GM12878 (cell line): ENCODE measurements around the gene FRMD5. TPM values are rescaled to one million over a fixed set of nuclear protein-coding genes. Genes with fewer than 3 reads are reported as not detected.

Experiments used
- ATAC-seq: fragments of 200-7000 bp; cut with Tn5 transposase; 3 replicates; pipeline ENCODE4 v1.9.1; 2020; ENCODE audit warnings: mild to moderate bottlenecking, moderate library complexity
- BruUV-seq: library from RNA; stranded (reverse); fragments of 400-500 nt; replicated peaks from 2 replicates; lab custom pipeline; 2021; lab: Mats Ljungman, UMichigan
- CTCF ChIA-PET: fragments of 300-600 bp; sonication (Branson Sonifier 250); formaldehyde crosslinking; extraction: SDS; loops from one replicate; lab custom pipeline; 2021; ENCODE audit warnings: inconsistent platforms; lab: Yijun Ruan, JAX
- POLR2A ChIA-PET: fragments of 350-600 bp; formaldehyde crosslinking; extraction: SDS; loops from one replicate; lab custom pipeline; 2021; ENCODE audit warnings: inconsistent platforms; lab: Charles Lee
- RAD21 ChIA-PET: fragments of 300-600 bp; sonication (Branson Sonifier 250); formaldehyde crosslinking; loops from one replicate; lab custom pipeline; 2023; ENCODE audit warnings: antibody characterized with exemption; ENCODE audit not compliant: unreplicated experiment; lab: Charles Lee
- SMC1A ChIA-PET: fragments of 300-600 bp; sonication (Branson Sonifier 250); formaldehyde crosslinking; loops from one replicate; lab custom pipeline; 2023; ENCODE audit not compliant: unreplicated experiment, uncharacterized antibody; lab: Charles Lee
- DNase-seq: peaks from one replicate; pipeline ENCODE4 v3.0.0-alpha.2; 2011; ENCODE audit warnings: low read depth, low spot score
- FAIRE-seq: peaks from 3 replicates; lab custom pipeline; 2011; peaks lifted over from hg19 to GRCh38; lab: Jason Lieb, UNC
- H2AFZ ChIP-seq: 2 replicates; pipeline ENCODE4 v1.6.0; 2011; ENCODE audit warnings: low read depth, low read length, control low read depth; ENCODE audit not compliant: control insufficient read depth
- H3K27ac ChIP-seq: 2 replicates; pipeline ENCODE4 v1.5.1; 2011; ENCODE audit warnings: control low read depth; ENCODE audit not compliant: control insufficient read depth, insufficient read depth
- H3K27me3 ChIP-seq, 2 experiments: replicated peaks in 1 of 2; 2 replicates each; pipeline versions ENCODE4 v1.6.0 to v1.6.1; 2011; ENCODE audit warnings: low read length in 1 of 2; ENCODE audit not compliant: control insufficient read depth in 2 of 2, insufficient read depth in 2 of 2
- H3K36me3 ChIP-seq, 2 experiments: 2 replicates each; pipeline ENCODE4 v1.5.1; 2011; ENCODE audit warnings: low read length in 1 of 2; ENCODE audit not compliant: control insufficient read depth in 2 of 2, insufficient read depth in 2 of 2
- H3K4me1 ChIP-seq: 2 replicates; pipeline ENCODE4 v1.6.1; 2011; ENCODE audit warnings: mild to moderate bottlenecking, low read length, moderate library complexity, mixed read lengths; ENCODE audit not compliant: control insufficient read depth, insufficient read depth
- H3K4me2 ChIP-seq: 2 replicates; pipeline ENCODE4 v1.6.0; 2011; ENCODE audit warnings: control low read depth; ENCODE audit not compliant: control insufficient read depth, insufficient read depth
- H3K4me3 ChIP-seq: fragments of 200-600 bp; sonication (generic); 2 replicates; pipeline ENCODE4 v1.5.1; 2016
- H3K79me2 ChIP-seq: 2 replicates; pipeline ENCODE4 v1.6.0; 2011; ENCODE audit warnings: low read length; ENCODE audit not compliant: control insufficient read depth, insufficient read depth
- H3K9ac ChIP-seq: 2 replicates; pipeline ENCODE4 v1.8.0; 2011; ENCODE audit warnings: low read length, control low read depth, mixed read lengths; ENCODE audit not compliant: control insufficient read depth, insufficient read depth
- H3K9me3 ChIP-seq: replicated peaks from 3 replicates; pipeline ENCODE4 v1.5.1; 2011; ENCODE audit warnings: mild to moderate bottlenecking, low read length; ENCODE audit not compliant: control insufficient read depth, insufficient read depth
- H4K20me1 ChIP-seq: 2 replicates; pipeline ENCODE4 v1.6.0; 2011; ENCODE audit not compliant: control insufficient read depth, insufficient read depth
- ATF7 ChIP-seq: fragments of 450-650 bp; IDR thresholded peaks from 2 replicates; pipeline ENCODE4 v1.6.1; 2016; ENCODE audit warnings: low read depth, mild to moderate bottlenecking
- BHLHE40 ChIP-seq, 2 experiments: fragments of 450-650 bp in 1 of 2; IDR thresholded peaks; 2 replicates each; pipeline ENCODE4 v1.6.1; 2011 to 2017; ENCODE audit warnings: low read depth in 2 of 2, borderline replicate concordance in 1 of 2, improper control_type of control experiment in 1 of 2, low read length in 1 of 2, mild to moderate bottlenecking in 1 of 2
- EZH2 ChIP-seq: IDR thresholded peaks from 2 replicates; pipeline ENCODE4 v1.6.1; 2012; ENCODE audit warnings: low read depth, mild to moderate bottlenecking, control low read depth, inconsistent platforms, low read length, borderline replicate concordance; ENCODE audit not compliant: control insufficient read depth
- FOXM1 ChIP-seq: IDR thresholded peaks from 2 replicates; pipeline ENCODE4 v1.6.1; 2012; ENCODE audit warnings: low read depth, mild to moderate bottlenecking, inconsistent platforms, low read length, moderate library complexity
- IRF4 ChIP-seq: IDR thresholded peaks from 2 replicates; pipeline ENCODE4 v1.6.1; 2011; ENCODE audit warnings: low read depth, low read length
- IRF5 ChIP-seq: fragments of 450-650 bp; IDR thresholded peaks from 2 replicates; pipeline ENCODE4 v1.6.1; 2017; ENCODE audit warnings: borderline replicate concordance
- JUNB ChIP-seq: IDR thresholded peaks from 2 replicates; pipeline ENCODE4 v1.6.1; 2016; ENCODE audit warnings: antibody characterized with exemption, mild to moderate bottlenecking
- MEF2B ChIP-seq: fragments of 450-650 bp; IDR thresholded peaks from 2 replicates; pipeline ENCODE4 v1.6.1; 2018; ENCODE audit warnings: mild to moderate bottlenecking, moderate library complexity; ENCODE audit not compliant: partially characterized antibody, poor library complexity, severe bottlenecking
- MXI1 ChIP-seq: fragments of 150-350 bp; IDR thresholded peaks from 2 replicates; pipeline ENCODE4 v1.6.1; 2011; ENCODE audit warnings: low read depth, mild to moderate bottlenecking, inconsistent platforms, low read length, improper control_type of control experiment
- POLR2A ChIP-seq: IDR thresholded peaks from 2 replicates; pipeline ENCODE4 v1.6.1; 2011; ENCODE audit warnings: low read depth, mild to moderate bottlenecking, low read length
- POLR2AphosphoS5 ChIP-seq: IDR thresholded peaks from 2 replicates; pipeline ENCODE4 v1.6.1; 2011; ENCODE audit warnings: mild to moderate bottlenecking, low read length, inconsistent platforms
- RBBP5 ChIP-seq: fragments of 200-600 bp; sonication (generic); conservative IDR thresholded peaks from 2 replicates; pipeline ENCODE4 v1.6.1; 2016
- SMAD5 ChIP-seq: IDR thresholded peaks from 2 replicates; pipeline ENCODE4 v1.6.1; 2016; ENCODE audit warnings: antibody characterized with exemption, low read depth
- STAT1 ChIP-seq: fragments of 450-650 bp; conservative IDR thresholded peaks from 2 replicates; pipeline ENCODE4 v1.6.1; 2014; ENCODE audit warnings: antibody characterized with exemption, mild to moderate bottlenecking
- SUZ12 ChIP-seq: fragments of 200-600 bp; sonication (generic); IDR thresholded peaks from one replicate; pipeline ENCODE4 v1.6.1; 2018; ENCODE audit warnings: antibody characterized with exemption, mild to moderate bottlenecking; ENCODE audit not compliant: unreplicated experiment
- TAF1 ChIP-seq: IDR thresholded peaks from 2 replicates; pipeline ENCODE4 v1.6.1; 2011; ENCODE audit warnings: mild to moderate bottlenecking, low read depth, low read length, borderline replicate concordance
- ZSCAN29 ChIP-seq: fragments of 450-650 bp; IDR thresholded peaks from 2 replicates; pipeline ENCODE4 v1.6.1; 2017; ENCODE audit warnings: mild to moderate bottlenecking, moderate library complexity
- WGBS: methylation state at CpG from one replicate; pipeline ENCODE4 v1.1.6; 2016; ENCODE audit warnings: low lambda C conversion rate; ENCODE audit not compliant: insufficient replicate concordance, insufficient coverage; ENCODE audit errors: missing lambda C conversion rate; 5-methylcytosine and 5-hydroxymethylcytosine counted together
- in situ Hi-C: fragments of 300-500 bp; cut with MboI; formaldehyde crosslinking; loops from 9 replicates; pipeline ENCODE4 v1.14.3; 2018; ENCODE audit warnings: mixed read lengths
- intact Hi-C: fragments of 100-400 bp; cut with micrococcal nuclease; formaldehyde crosslinking; loops from one replicate; pipeline ENCODE4 v1.14.2; 2022; ENCODE audit not compliant: unreplicated experiment
- polyA plus RNA-seq, 11 experiments: library from polyadenylated mRNA; depleted of rRNA in 4 of 11; unstranded in 6 of 11; stranded (reverse) in 5 of 11; fragments of >200 nt; fragmentation: Nextera tagmentation in 4 of 11; fragmentation: Illumina TruSeq in 1 of 11; extraction: Ambion mirVana in 4 of 11; extraction: Trizol in 1 of 11; gene quantifications; 1 replicate in 1 of 11; 2 replicates in 10 of 11; pipeline versions ENCODE4 v1.2.1 to v1.2.3, GENCODE V29; 2011 to 2016; ENCODE audit warnings: inconsistent platforms in 2 of 11, missing spikeins in 2 of 11, low read depth in 1 of 11
- total RNA-seq, 4 experiments: library from RNA; depleted of rRNA in 3 of 4; stranded (reverse); fragments of >200 nt in 3 of 4; fragmentation: Illumina TruSeq in 1 of 4; extraction: Trizol in 1 of 4; gene quantifications; 2 replicates each; pipeline versions ENCODE4 v1.2.1 to v1.2.3, GENCODE V29; 2013 to 2021
- TF ChIP-seq, protein P1 (sequence below): IDR thresholded peaks from 2 replicates; pipeline ENCODE4 v1.6.1; 2011; ENCODE audit warnings: borderline replicate concordance, low read depth, mild to moderate bottlenecking, moderate library complexity, low read length; ENCODE audit not compliant: insufficient read depth, poor library complexity, severe bottlenecking

Gene FRMD5
- total and polyA plus RNA-seq, 10 of the 15 experiments (the other 5 are each of a cell fraction or from before 2014, with no cell fraction given) = 0.26 to 6.4 (median 0.68) TPM; not detected in 1

- no peak for TF ChIP-seq TAF1
- TF ChIP-seq ZSCAN29 = no peak
- TF ChIP-seq SMAD5 = no peak
- TF ChIP-seq, all 136 proteins: peak for 0
Observed at GRCh38 chr15:43989938-43990337, 205.1 kb downstream of the FRMD5 start (continued).

DNA sequence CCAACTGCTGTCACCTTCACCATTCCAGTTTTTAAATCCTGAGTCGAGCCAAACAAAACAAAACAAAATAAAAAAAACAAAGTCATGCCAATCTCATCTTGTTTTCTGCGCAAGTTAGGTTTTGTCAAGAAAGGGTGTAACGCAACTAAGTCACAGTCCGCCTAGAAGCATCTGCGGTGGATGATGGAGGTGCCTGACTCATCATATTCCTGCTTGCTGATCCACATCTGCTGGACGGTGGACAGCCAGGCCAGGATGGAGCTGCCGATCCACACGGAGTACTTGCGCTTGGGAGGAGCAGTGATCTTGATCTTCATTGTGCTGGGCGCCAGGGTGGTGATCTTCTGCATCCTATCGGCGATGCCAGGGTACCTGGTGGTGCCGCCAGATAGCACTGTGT lies 206.2 kb downstream of the FRMD5 start:
- no peaks in the 10 kb centered on the region for H4K20me1 ChIP-seq
- ATAC-seq (no peak), DNase-seq (no peak), FAIRE-seq (no peak)
- 86% methylated on average over 13 of the region's 13 CpGs for WGBS
- peaks cover 5% of the 10 kb centered on the region; the same call in 1 of the 2 replicates for H3K4me1 ChIP-seq
- no peak overlapping the region for H3K9ac ChIP-seq
- POLR2A ChIA-PET = no interaction called here
- intact Hi-C loops (no loop called here), in situ Hi-C loops (loop anchor here (5.0 kb wide), 1 partner anchor 77 kb away; no protein-coding TSS in a partner anchor)
- SMC1A ChIA-PET = no interaction called here
- no peaks in the 10 kb centered on the region for H3K27me3 ChIP-seq
- H3K4me2 ChIP-seq = no peak overlapping the region
- H3K79me2 ChIP-seq = no peaks in the 10 kb centered on the region
- H3K36me3 ChIP-seq = no peaks in the 10 kb centered on the region
- RAD21 ChIA-PET = no interaction called here
- no peak overlapping the region for H3K27ac ChIP-seq
- H3K4me3 ChIP-seq = no peak overlapping the region
- CTCF ChIA-PET = no interaction called here
- H3K9me3 ChIP-seq = no peaks in the 10 kb centered on the region
- no TSS peak for BruUV-seq
- no peak overlapping the region for H2AFZ ChIP-seq
- TF ChIP-seq STAT1 (no peak), MEF2B (no peak), ATF7 (no peak), MXI1 (no peak), SUZ12 (no peak), ZSCAN29 (no peak), POLR2AphosphoS5 (no peak), EZH2 (no peak), IRF5 (no peak), POLR2A (no peak), BHLHE40 (IDR thresholded peaks at IDR 0.05; ENCODE audit: borderline replicate concordance in 1 of 2, low read depth in 2 of 2, low read length in 1 of 2) (no peak), FOXM1 (no peak), RBBP5 (no peak), IRF4 (no peak), JUNB (no peak)
- TF ChIP-seq, protein P1, sequence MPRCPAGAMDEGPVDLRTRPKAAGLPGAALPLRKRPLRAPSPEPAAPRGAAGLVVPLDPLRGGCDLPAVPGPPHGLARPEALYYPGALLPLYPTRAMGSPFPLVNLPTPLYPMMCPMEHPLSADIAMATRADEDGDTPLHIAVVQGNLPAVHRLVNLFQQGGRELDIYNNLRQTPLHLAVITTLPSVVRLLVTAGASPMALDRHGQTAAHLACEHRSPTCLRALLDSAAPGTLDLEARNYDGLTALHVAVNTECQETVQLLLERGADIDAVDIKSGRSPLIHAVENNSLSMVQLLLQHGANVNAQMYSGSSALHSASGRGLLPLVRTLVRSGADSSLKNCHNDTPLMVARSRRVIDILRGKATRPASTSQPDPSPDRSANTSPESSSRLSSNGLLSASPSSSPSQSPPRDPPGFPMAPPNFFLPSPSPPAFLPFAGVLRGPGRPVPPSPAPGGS = no peak
